Spleen (tissue), 11 donors: ENCODE results near the gene ERVK3-1. TPM values are rescaled to one million over a fixed set of nuclear protein-coding genes. Genes with fewer than 3 reads are reported as not detected.

Experiments used
- DNase-seq: peaks from one replicate; pipeline ENCODE4 v3.0.0-alpha.2; 2020
- H3K27ac ChIP-seq, 8 donors: fragments of 200-600 bp; sonication (generic) in 7 of 8; 1 replicate in 4 of 8; 2 replicates in 4 of 8; pipeline versions ENCODE4 v1.5.0 to v1.8.0; 2016 to 2021; ENCODE audit warnings: inconsistent platforms in 4 of 8, mild to moderate bottlenecking in 4 of 8, moderate library complexity in 1 of 8
- H3K27me3 ChIP-seq, 7 donors: fragments of 200-600 bp; sonication (generic) in 6 of 7; replicated peaks in 1 of 7; 1 replicate in 4 of 7; 2 replicates in 3 of 7; pipeline versions ENCODE4 v1.5.0 to v1.8.0; 2016 to 2021; ENCODE audit warnings: inconsistent platforms in 3 of 7, mild to moderate bottlenecking in 1 of 7
- H3K36me3 ChIP-seq, 6 donors: fragments of 200-600 bp; sonication (generic) in 5 of 6; 1 replicate in 4 of 6; 2 replicates in 2 of 6; pipeline versions ENCODE4 v1.5.0 to v1.8.0; 2016 to 2021; ENCODE audit warnings: inconsistent platforms in 2 of 6
- H3K4me1 ChIP-seq, 6 donors: fragments of 200-600 bp; sonication (generic) in 5 of 6; 1 replicate in 3 of 6; 2 replicates in 3 of 6; pipeline versions ENCODE4 v1.5.0 to v1.8.0; 2016 to 2021; ENCODE audit warnings: inconsistent platforms in 3 of 6
- H3K4me3 ChIP-seq, 8 donors: fragments of 200-600 bp; sonication (generic) in 7 of 8; 1 replicate in 4 of 8; 2 replicates in 4 of 8; pipeline versions ENCODE4 v1.5.0 to v1.8.0; 2016 to 2021; ENCODE audit warnings: inconsistent platforms in 4 of 8, mild to moderate bottlenecking in 4 of 8, moderate library complexity in 2 of 8
- H3K9me3 ChIP-seq, 8 donors: fragments of 200-600 bp; sonication (generic) in 7 of 8; 1 replicate in 4 of 8; 2 replicates in 4 of 8; pipeline versions ENCODE4 v1.5.0 to v1.8.0; 2016 to 2021; ENCODE audit warnings: inconsistent platforms in 4 of 8
- POLR2A ChIP-seq, 3 donors: fragments of 450-650 bp; IDR thresholded peaks; one replicate each; pipeline ENCODE4 v1.5.1; 2017; ENCODE audit warnings: antibody characterized with exemption in 3 of 3, mild to moderate bottlenecking in 1 of 3
- POLR2AphosphoS5 ChIP-seq, 3 donors: sonication (generic); formaldehyde crosslinking; IDR thresholded peaks; one replicate each; pipeline ENCODE4 v1.5.1; 2017; ENCODE audit warnings: antibody characterized with exemption in 3 of 3
- WGBS, 5 donors: extraction: QIAGEN DNeasy Blood & Tissue Kit in 3 of 5; methylation state at CpG; one replicate each; pipeline versions ENCODE4 v1.1.5 to v1.1.7; 2013 to 2018; 5-methylcytosine and 5-hydroxymethylcytosine counted together
- intact Hi-C: fragments of 100-400 bp; cut with DNase I; formaldehyde crosslinking; loops from one replicate; pipeline ENCODE4 v1.15.0; 2023; ENCODE audit warnings: low total_unique reads
- microRNA-seq, 3 donors: library from miRNA; unstranded; fragments of <30 nt; microRNA quantifications; one replicate each; pipeline versions ENCODE4 to v1.1.0, GENCODE V29; 2019 to 2020
- polyA plus RNA-seq, 3 donors: library from polyadenylated mRNA; stranded (reverse); fragments of 200-250 nt; gene quantifications; one replicate each; pipeline ENCODE4 v1.2.1, GENCODE V29; 2013
- small RNA-seq, 4 donors: library from RNA; depleted of rRNA; stranded (forward); fragments of <200 nt; gene quantifications; one replicate each; pipeline ENCODE3, GENCODE V24; 2016
- total RNA-seq, 7 donors: library from RNA; depleted of rRNA in 3 of 7; stranded (reverse); fragments of >200 nt in 3 of 7; fragmentation: NEBNext Ultra II Directional in 4 of 7; extraction: Animal tissue kit (Norgen Biotek cat#: 25700) in 4 of 7; gene quantifications; one replicate each; pipeline versions ENCODE4 v1.1.0 to v1.2.1, GENCODE V29; 2016 to 2021
- TF ChIP-seq, protein P1 (sequence below), 11 experiments: fragments of 200-600 bp in 7 of 11; fragments of 450-650 bp in 4 of 11; sonication (generic) in 4 of 11; IDR thresholded peaks in 8 of 11; conservative IDR thresholded peaks in 3 of 11; 1 replicate in 7 of 11; 2 replicates in 4 of 11; pipeline versions ENCODE4 v1.4.0 to v1.8.0; 2016 to 2021; ENCODE audit warnings: antibody characterized with exemption in 11 of 11, inconsistent platforms in 4 of 11, mild to moderate bottlenecking in 1 of 11
- donor health status: healthy with polysubstance abuse.
- donor health status: DM: no; HTN: no; CAD: no; lungs with moderate emphysema.
- donor health status: DM: no; HTN: no; CAD: no.
- donor health status: Bipolar disorder and iron deficiency.
- donor health status: healthy.
- donor health status: DM: no; HTN: no; CAD: no.
- donor health status: DM: yes; HTN: yes; CAD: no.

ERVK3-1 gene
- total and polyA plus RNA-seq, 10 donors = 34.0 to 62.5 (median 42.7) TPM

- H3K36me3 ChIP-seq = peaks cover 0 to 18% (median 0%) of the 10 kb centered on the region in 6 donors
- H3K9me3 ChIP-seq = no peaks in the 10 kb centered on the region
- intact Hi-C loops = no loop called here
- no peak overlapping the region for H3K27ac ChIP-seq
- H3K4me3 ChIP-seq = no peak overlapping the region
- TF ChIP-seq, protein P1, sequence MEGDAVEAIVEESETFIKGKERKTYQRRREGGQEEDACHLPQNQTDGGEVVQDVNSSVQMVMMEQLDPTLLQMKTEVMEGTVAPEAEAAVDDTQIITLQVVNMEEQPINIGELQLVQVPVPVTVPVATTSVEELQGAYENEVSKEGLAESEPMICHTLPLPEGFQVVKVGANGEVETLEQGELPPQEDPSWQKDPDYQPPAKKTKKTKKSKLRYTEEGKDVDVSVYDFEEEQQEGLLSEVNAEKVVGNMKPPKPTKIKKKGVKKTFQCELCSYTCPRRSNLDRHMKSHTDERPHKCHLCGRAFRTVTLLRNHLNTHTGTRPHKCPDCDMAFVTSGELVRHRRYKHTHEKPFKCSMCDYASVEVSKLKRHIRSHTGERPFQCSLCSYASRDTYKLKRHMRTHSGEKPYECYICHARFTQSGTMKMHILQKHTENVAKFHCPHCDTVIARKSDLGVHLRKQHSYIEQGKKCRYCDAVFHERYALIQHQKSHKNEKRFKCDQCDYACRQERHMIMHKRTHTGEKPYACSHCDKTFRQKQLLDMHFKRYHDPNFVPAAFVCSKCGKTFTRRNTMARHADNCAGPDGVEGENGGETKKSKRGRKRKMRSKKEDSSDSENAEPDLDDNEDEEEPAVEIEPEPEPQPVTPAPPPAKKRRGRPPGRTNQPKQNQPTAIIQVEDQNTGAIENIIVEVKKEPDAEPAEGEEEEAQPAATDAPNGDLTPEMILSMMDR (IDR thresholded peaks at IDR 0.05 in 8 of 11, conservative IDR thresholded peaks at IDR 0.05 in 3 of 11) = no peak
- TF ChIP-seq POLR2A (IDR thresholded peaks at IDR 0.05) (no peak), POLR2AphosphoS5 (IDR thresholded peaks at IDR 0.05) (no peak)
- DNase-seq = no peak
- no peaks in the 10 kb centered on the region for H3K27me3 ChIP-seq
- H3K4me1 ChIP-seq = peaks cover 5 to 36% (median 24%) of the 10 kb centered on the region in 6 donors
- WGBS, 5 donors = 26 to 42% (median 38%) methylated on average over 5 of the region's 5 CpGs
Measured at GRCh38 chr19:58364146-58364545, 59.0 kb downstream of the ERVK3-1 start.

Small RNAs within 50 kb of the gene (microRNA-seq; reads per million reads assigned to microRNA genes)
- gene MIR6806 = 0 reads per million in 3 donors

Small RNAs within 50 kb of the gene (small RNA-seq; reads per million reads assigned to genes)
- gene MIR6806 (0 to 0.23 (median 0) reads per million in 4 donors), gene RNA5SP473 (0.35 to 0.75 (median 0.52) reads per million in 4 donors)

Other genes with a start within 250 kb of the ERVK3-1 start
- 1 to 10 TPM; 3.6 to 9.4 (median 8.1) TPM for gene ZNF135, start 246.1 kb upstream of the ERVK3-1 start, total RNA-seq
- gene ZNF135, start 246.1 kb upstream of the ERVK3-1 start, polyA plus RNA-seq = 1 to 10 TPM; 4.8 to 6.5 (median 5.1) TPM
- 10 to 100 TPM; 46.1 to 71.7 (median 62.5) TPM for gene ZSCAN18, start 207.1 kb upstream of the ERVK3-1 start, total RNA-seq
- 10 to 100 TPM; 39.8 to 46.5 (median 42.2) TPM for gene ZSCAN18, start 207.1 kb upstream of the ERVK3-1 start, polyA plus RNA-seq
- gene ZNF329, start 154.6 kb upstream of the ERVK3-1 start, total RNA-seq = 10 to 100 TPM in 4 of 7 donors, 1 to 10 TPM in 3; 8.6 to 13.4 (median 10.4) TPM
- gene ZNF329, start 154.6 kb upstream of the ERVK3-1 start, polyA plus RNA-seq = 1 to 10 TPM; 3.8 to 6.1 (median 3.8) TPM
- gene ZNF274, start 122.3 kb upstream of the ERVK3-1 start, total RNA-seq = 10 to 100 TPM; 32.5 to 53.4 (median 36.9) TPM
- 10 to 100 TPM; 17.5 to 19.5 (median 18.4) TPM for gene ZNF274, start 122.3 kb upstream of the ERVK3-1 start, polyA plus RNA-seq
- 10 to 100 TPM; 31.4 to 58.5 (median 39.0) TPM for gene ZNF544, start 76.5 kb upstream of the ERVK3-1 start, total RNA-seq
- gene ZNF544, start 76.5 kb upstream of the ERVK3-1 start, polyA plus RNA-seq = 10 to 100 TPM; 12.5 to 24.8 (median 20.2) TPM
- gene ZNF8, start 26.4 kb upstream of the ERVK3-1 start, total RNA-seq = 10 to 100 TPM in 2 of 7 donors, 1 to 10 TPM in 5; 6.6 to 10.7 (median 8.5) TPM
- gene ZNF8, start 26.4 kb upstream of the ERVK3-1 start, polyA plus RNA-seq = 1 to 10 TPM in 1 of 3 donors, under 1 TPM in 2; 0.91 to 1.8 (median 0.91) TPM
- gene ZSCAN22, start 21.6 kb downstream of the ERVK3-1 start, total RNA-seq = 1 to 10 TPM; 2.7 to 3.9 (median 3.0) TPM
- gene ZSCAN22, start 21.6 kb downstream of the ERVK3-1 start, polyA plus RNA-seq = under 1 TPM; 0.48 to 0.86 (median 0.55) TPM
- 10 to 100 TPM; 10.8 to 49.9 (median 14.2) TPM for gene A1BG, start 48.1 kb downstream of the ERVK3-1 start, total RNA-seq
- gene A1BG, start 48.1 kb downstream of the ERVK3-1 start, polyA plus RNA-seq = 10 to 100 TPM; 39.4 to 76.5 (median 73.8) TPM
- 1 to 10 TPM in 5 of 7 donors, under 1 TPM in 2; 0.44 to 3.0 (median 1.3) TPM for gene ZNF497, start 57.4 kb downstream of the ERVK3-1 start, total RNA-seq
- under 1 TPM; 0.59 to 0.74 (median 0.61) TPM for gene ZNF497, start 57.4 kb downstream of the ERVK3-1 start, polyA plus RNA-seq
- 1 to 10 TPM; 2.2 to 6.1 (median 3.2) TPM for gene ZNF837, start 75.7 kb downstream of the ERVK3-1 start, total RNA-seq
- 1 to 10 TPM; 3.2 to 4.4 (median 3.2) TPM for gene ZNF837, start 75.7 kb downstream of the ERVK3-1 start, polyA plus RNA-seq
- gene RPS5, start 81.9 kb downstream of the ERVK3-1 start, total RNA-seq = 1,000 to 10,000 TPM in 4 of 7 donors, 100 to 1,000 TPM in 3; 712 to 1,400 (median 1,083) TPM
- gene RPS5, start 81.9 kb downstream of the ERVK3-1 start, polyA plus RNA-seq = 1,000 to 10,000 TPM; 1,850 to 2,466 (median 2,373) TPM
- not detected for gene RNF225, start 90.3 kb downstream of the ERVK3-1 start, total RNA-seq
- gene RNF225, start 90.3 kb downstream of the ERVK3-1 start, polyA plus RNA-seq = not detected
- gene ZNF584, start 103.3 kb downstream of the ERVK3-1 start, total RNA-seq = 10 to 100 TPM in 3 of 7 donors, 1 to 10 TPM in 4; 6.7 to 11.2 (median 9.4) TPM
- 1 to 10 TPM; 2.3 to 3.4 (median 2.5) TPM for gene ZNF584, start 103.3 kb downstream of the ERVK3-1 start, polyA plus RNA-seq
- 10 to 100 TPM in 2 of 7 donors, 1 to 10 TPM in 5; 4.2 to 10.9 (median 6.6) TPM for gene ZNF132, start 134.8 kb downstream of the ERVK3-1 start, total RNA-seq
- gene ZNF132, start 134.8 kb downstream of the ERVK3-1 start, polyA plus RNA-seq = 1 to 10 TPM in 2 of 3 donors, under 1 TPM in 1; 0.96 to 1.1 (median 1.0) TPM
- gene ZNF324B, start 146.2 kb downstream of the ERVK3-1 start, total RNA-seq = 10 to 100 TPM in 2 of 7 donors, 1 to 10 TPM in 5; 7.3 to 12.5 (median 8.3) TPM
- gene ZNF324B, start 146.2 kb downstream of the ERVK3-1 start, polyA plus RNA-seq = 1 to 10 TPM in 2 of 3 donors, under 1 TPM in 1; 0.98 to 3.3 (median 1.5) TPM
- gene ZNF324, start 161.7 kb downstream of the ERVK3-1 start, total RNA-seq = 10 to 100 TPM; 11.0 to 19.8 (median 14.2) TPM
- 1 to 10 TPM; 1.5 to 4.6 (median 2.1) TPM for gene ZNF324, start 161.7 kb downstream of the ERVK3-1 start, polyA plus RNA-seq
- gene ZNF446, start 171.0 kb downstream of the ERVK3-1 start, total RNA-seq = 10 to 100 TPM in 6 of 7 donors, 1 to 10 TPM in 1; 9.8 to 18.8 (median 11.3) TPM
- 10 to 100 TPM in 2 of 3 donors, 1 to 10 TPM in 1; 7.1 to 13.2 (median 12.6) TPM for gene ZNF446, start 171.0 kb downstream of the ERVK3-1 start, polyA plus RNA-seq
- gene SLC27A5, start 206.6 kb downstream of the ERVK3-1 start, total RNA-seq = 10 to 100 TPM in 1 of 7 donors, 1 to 10 TPM in 6; 6.0 to 12.3 (median 7.2) TPM
- gene SLC27A5, start 206.6 kb downstream of the ERVK3-1 start, polyA plus RNA-seq = 10 to 100 TPM; 14.0 to 26.8 (median 14.9) TPM
- 10 to 100 TPM; 11.1 to 16.0 (median 13.0) TPM for gene ZBTB45, start 214.4 kb downstream of the ERVK3-1 start, total RNA-seq
- gene ZBTB45, start 214.4 kb downstream of the ERVK3-1 start, polyA plus RNA-seq = 1 to 10 TPM; 4.0 to 8.8 (median 4.4) TPM
- gene TRIM28, start 238.7 kb downstream of the ERVK3-1 start, total RNA-seq = 100 to 1,000 TPM; 216 to 294 (median 232) TPM
- gene TRIM28, start 238.7 kb downstream of the ERVK3-1 start, polyA plus RNA-seq = 100 to 1,000 TPM; 181 to 233 (median 183) TPM
- 100 to 1,000 TPM in 3 of 7 donors, 10 to 100 TPM in 4; 79.9 to 115 (median 89.9) TPM for gene CHMP2A, start 249.7 kb downstream of the ERVK3-1 start, total RNA-seq
- gene CHMP2A, start 249.7 kb downstream of the ERVK3-1 start, polyA plus RNA-seq = 100 to 1,000 TPM; 112 to 124 (median 121) TPM